HCT116 (cell line): ENCODE measurements around the gene CPED1. TPM values are rescaled to one million over a fixed set of nuclear protein-coding genes. Genes with fewer than 3 reads are reported as not detected.

Experiments used
- ATAC-seq: fragments of 200-7000 bp; cut with Tn5 transposase; 2 replicates; pipeline ENCODE4 v1.9.1; 2020; ENCODE audit warnings: mild to moderate bottlenecking, moderate library complexity
- BruUV-seq: library from RNA; stranded (reverse); fragments of 400-500 nt; replicated peaks from 2 replicates; lab custom pipeline; 2021; lab: Mats Ljungman, UMichigan
- CTCF ChIA-PET: fragments of 300-600 bp; sonication (Branson Sonifier 250); formaldehyde crosslinking; loops from one replicate; lab custom pipeline; 2021; ENCODE audit warnings: antibody characterized with exemption; lab: Charles Lee
- POLR2A ChIA-PET: fragments of 300-600, 350-600 bp; sonication (Branson Sonifier 250); formaldehyde crosslinking; loops from one replicate; lab custom pipeline; 2021; ENCODE audit warnings: antibody characterized with exemption; lab: Charles Lee
- RAD21 ChIA-PET, 2 experiments: fragments of 300-600 bp; sonication (Branson Sonifier 250); formaldehyde crosslinking; loops; one replicate each; lab custom pipeline; 2023; ENCODE audit warnings: low total read pairs in 2 of 2; ENCODE audit not compliant: uncharacterized antibody in 2 of 2, unreplicated experiment in 2 of 2, low non-redundant PET in 1 of 2; lab: Charles Lee
- DNase-seq: peaks from one replicate; pipeline ENCODE4 v3.0.0-alpha.2; 2010; ENCODE audit warnings: low read depth, low spot score
- H2AFZ ChIP-seq: fragments of 200-600 bp; shearing (Covaris generic), sonication (generic); 2 replicates; pipeline ENCODE4 v1.6.1; 2017; ENCODE audit warnings: low read depth, mixed run types, mixed read lengths, antibody characterized with exemption, low read length; ENCODE audit not compliant: poor library complexity, severe bottlenecking
- H3K27ac ChIP-seq: 2 replicates; pipeline ENCODE4 v1.5.1; 2012; ENCODE audit warnings: low read depth, low read length
- H3K27me3 ChIP-seq: fragments of 200-600 bp; sonication (generic); 2 replicates; pipeline ENCODE4 v1.6.1; 2016; ENCODE audit warnings: mixed run types, low read length, mixed read lengths; ENCODE audit not compliant: insufficient read depth
- H3K36me3 ChIP-seq, 2 experiments: fragments of 200-500 bp in 1 of 2; fragments of 200-600 bp in 1 of 2; sonication (Bioruptor generic) in 1 of 2; sonication (generic) in 1 of 2; 2 replicates each; pipeline versions ENCODE4 v1.5.1 to v1.6.1; 2014 to 2016; ENCODE audit warnings: low read length in 2 of 2, inconsistent platforms in 1 of 2, mixed read lengths in 1 of 2, mixed run types in 1 of 2; ENCODE audit not compliant: insufficient read depth in 2 of 2, control insufficient read depth in 1 of 2
- H3K4me1 ChIP-seq, 2 experiments: fragments of 200-600 bp in 1 of 2; sonication (generic) in 1 of 2; 2 replicates each; pipeline versions ENCODE4 v1.5.1 to v1.6.1; 2012 to 2017; ENCODE audit warnings: low read length in 2 of 2, inconsistent platforms in 1 of 2, mild to moderate bottlenecking in 1 of 2, mixed read lengths in 1 of 2, mixed run types in 1 of 2, moderate library complexity in 1 of 2; ENCODE audit not compliant: insufficient read depth in 2 of 2, control insufficient read depth in 1 of 2
- H3K4me2 ChIP-seq: fragments of 200-600 bp; sonication (generic); 2 replicates; pipeline ENCODE4 v1.6.1; 2017; ENCODE audit warnings: mixed run types, low read length, mixed read lengths
- H3K4me3 ChIP-seq, 2 experiments: fragments of 200-600 bp in 1 of 2; sonication (generic) in 1 of 2; replicated peaks in 1 of 2; 2 replicates each; pipeline ENCODE4 v1.5.1; 2011 to 2016; ENCODE audit warnings: low read length in 2 of 2, control low read depth in 1 of 2, low read depth in 1 of 2, mild to moderate bottlenecking in 1 of 2, mixed read lengths in 1 of 2, mixed run types in 1 of 2
- H3K79me2 ChIP-seq: fragments of 200-600 bp; sonication (generic); 2 replicates; pipeline ENCODE4 v1.6.1; 2017; ENCODE audit warnings: mild to moderate bottlenecking, mixed run types, low read length, moderate library complexity, mixed read lengths; ENCODE audit not compliant: insufficient read depth
- H3K9ac ChIP-seq: fragments of 200-600 bp; sonication (generic); 2 replicates; pipeline ENCODE4 v1.6.1; 2016; ENCODE audit warnings: low read length, mixed read lengths
- H3K9me2 ChIP-seq: fragments of 200-600 bp; sonication (generic), shearing (Covaris generic); 2 replicates; pipeline ENCODE4 v1.6.1; 2017; ENCODE audit warnings: mixed run types, mild to moderate bottlenecking, moderate library complexity; ENCODE audit not compliant: insufficient read depth
- H3K9me3 ChIP-seq, 2 experiments: fragments of 200-500 bp in 1 of 2; fragments of 200-600 bp in 1 of 2; sonication (Bioruptor generic) in 1 of 2; sonication (generic) in 1 of 2; 2 replicates each; pipeline ENCODE4 v1.6.1; 2014 to 2017; ENCODE audit warnings: low read length in 2 of 2, mixed read lengths in 2 of 2, inconsistent platforms in 1 of 2, low read depth in 1 of 2, mild to moderate bottlenecking in 1 of 2, mixed run types in 1 of 2, moderate library complexity in 1 of 2; ENCODE audit not compliant: control insufficient read depth in 1 of 2, insufficient read depth in 1 of 2
- H4K20me1 ChIP-seq: fragments of 200-600 bp; sonication (generic), shearing (Covaris generic); 2 replicates; pipeline ENCODE4 v1.6.1; 2017; ENCODE audit warnings: mixed run types, mild to moderate bottlenecking, moderate library complexity; ENCODE audit not compliant: insufficient read depth
- EGR1 ChIP-seq: IDR thresholded peaks from 2 replicates; pipeline ENCODE4 v1.6.1; 2012; ENCODE audit warnings: low read depth
- EZH2 ChIP-seq: fragments of 200-600 bp; sonication (generic); IDR thresholded peaks from 2 replicates; pipeline ENCODE4 v1.6.1; 2017; ENCODE audit warnings: antibody characterized with exemption, mixed run types
- FOSL1 ChIP-seq: IDR thresholded peaks from 2 replicates; pipeline ENCODE4 v1.6.1; 2012; ENCODE audit warnings: low read depth
- POLR2A ChIP-seq: IDR thresholded peaks from 2 replicates; pipeline ENCODE4 v1.7.0; 2011; ENCODE audit warnings: borderline replicate concordance; ENCODE audit not compliant: insufficient read depth, insufficient read length; ENCODE audit errors: extremely low read depth
- YY1 ChIP-seq: IDR thresholded peaks from 2 replicates; pipeline ENCODE4 v1.6.1; 2011; ENCODE audit warnings: low read length, low read depth, moderate library complexity, mild to moderate bottlenecking; ENCODE audit not compliant: insufficient replicate concordance; ENCODE audit errors: extremely low read depth
- ZFX ChIP-seq: fragments of 450-650 bp; IDR thresholded peaks from 2 replicates; pipeline ENCODE4 v1.6.1; 2017
- intact Hi-C: fragments of 100-400 bp; cut with micrococcal nuclease; formaldehyde crosslinking; loops from 2 replicates; pipeline ENCODE4 v1.10.0; 2022
- total RNA-seq: library from RNA; stranded (reverse); gene quantifications from one replicate; pipeline ENCODE4 v1.2.1, GENCODE V29; 2021; ENCODE audit not compliant: unreplicated experiment
- TF ChIP-seq, protein P1 (sequence below): IDR thresholded peaks from 2 replicates; pipeline ENCODE4 v1.6.1; 2012; ENCODE audit warnings: low read depth

The CPED1 gene
- total RNA-seq, 1 experiment from 2014 or later = 1.2 TPM

- CTCF ChIA-PET = interaction anchor here (0.9 kb wide), 1 partner anchor 26 kb away, joined by 3 read pairs; no protein-coding TSS in a partner anchor
- intact Hi-C loops = no loop called here
- TF ChIP-seq FOSL1 (no peak), YY1 (no peak), POLR2A (no peak), ZFX (no peak), EGR1 (no peak), EZH2 (no peak)
- TF ChIP-seq, protein P1, sequence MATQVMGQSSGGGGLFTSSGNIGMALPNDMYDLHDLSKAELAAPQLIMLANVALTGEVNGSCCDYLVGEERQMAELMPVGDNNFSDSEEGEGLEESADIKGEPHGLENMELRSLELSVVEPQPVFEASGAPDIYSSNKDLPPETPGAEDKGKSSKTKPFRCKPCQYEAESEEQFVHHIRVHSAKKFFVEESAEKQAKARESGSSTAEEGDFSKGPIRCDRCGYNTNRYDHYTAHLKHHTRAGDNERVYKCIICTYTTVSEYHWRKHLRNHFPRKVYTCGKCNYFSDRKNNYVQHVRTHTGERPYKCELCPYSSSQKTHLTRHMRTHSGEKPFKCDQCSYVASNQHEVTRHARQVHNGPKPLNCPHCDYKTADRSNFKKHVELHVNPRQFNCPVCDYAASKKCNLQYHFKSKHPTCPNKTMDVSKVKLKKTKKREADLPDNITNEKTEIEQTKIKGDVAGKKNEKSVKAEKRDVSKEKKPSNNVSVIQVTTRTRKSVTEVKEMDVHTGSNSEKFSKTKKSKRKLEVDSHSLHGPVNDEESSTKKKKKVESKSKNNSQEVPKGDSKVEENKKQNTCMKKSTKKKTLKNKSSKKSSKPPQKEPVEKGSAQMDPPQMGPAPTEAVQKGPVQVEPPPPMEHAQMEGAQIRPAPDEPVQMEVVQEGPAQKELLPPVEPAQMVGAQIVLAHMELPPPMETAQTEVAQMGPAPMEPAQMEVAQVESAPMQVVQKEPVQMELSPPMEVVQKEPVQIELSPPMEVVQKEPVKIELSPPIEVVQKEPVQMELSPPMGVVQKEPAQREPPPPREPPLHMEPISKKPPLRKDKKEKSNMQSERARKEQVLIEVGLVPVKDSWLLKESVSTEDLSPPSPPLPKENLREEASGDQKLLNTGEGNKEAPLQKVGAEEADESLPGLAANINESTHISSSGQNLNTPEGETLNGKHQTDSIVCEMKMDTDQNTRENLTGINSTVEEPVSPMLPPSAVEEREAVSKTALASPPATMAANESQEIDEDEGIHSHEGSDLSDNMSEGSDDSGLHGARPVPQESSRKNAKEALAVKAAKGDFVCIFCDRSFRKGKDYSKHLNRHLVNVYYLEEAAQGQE = no peak
- no peak for ATAC-seq
- Histone ChIP-seq H3K79me2 (no peaks in the 10 kb centered on the region), H3K9me2 (no peaks in the 10 kb centered on the region), H3K36me3 (peaks cover 0 to 5% of the 10 kb centered on the region in 2 experiments; a peak in 1 of 4 replicates), H3K27me3 (no peaks in the 10 kb centered on the region), H3K27ac (no peak overlapping the region), H4K20me1 (no peaks in the 10 kb centered on the region), H3K4me1 (no peaks in the 10 kb centered on the region), H2AFZ (no peak overlapping the region), H3K4me3 (no peak overlapping the region), H3K9me3 (no peaks in the 10 kb centered on the region), H3K9ac (no peak overlapping the region), H3K4me2 (no peak overlapping the region)
- DNase-seq = no peak
- BruUV-seq = no TSS peak
- POLR2A ChIA-PET = interaction anchor here (1.5 kb wide), 1 partner anchor 11 kb away, joined by 7 read pairs; the partner anchor contains the start of gene ING3
- RAD21 ChIA-PET = no interaction called here
Observed at GRCh38 chr7:120961638-120962173, 26.8 kb upstream of the CPED1 start.
